ENCODE results near the gene ETV7. TPM values are rescaled to one million over a fixed set of nuclear protein-coding genes. Genes with fewer than 3 reads are reported as not detected.
"Not testable (repeated sequence)": the region's sequence is repeated elsewhere in the genome, so short reads cannot be mapped to it uniquely, and the experiment has no call there.

ETV7 gene
- total RNA-seq, 2 donors from 2014 or later, result 6.9 to 19.8 TPM

GRCh38 chr6:36367743-36368142 is 19.7 kb downstream of the ETV7 start:
- H3K27ac Mint-ChIP-seq, result no peak overlapping the region
- no peaks in the 10 kb centered on the region for H3K27me3 Mint-ChIP-seq
- no peak overlapping the region for H3K4me3 Mint-ChIP-seq

GRCh38 chr6:36364669-36365479 is 22.6 kb downstream of the ETV7 start:
- H3K36me3 Mint-ChIP-seq, result no peaks in the 10 kb centered on the region
- ATAC-seq (peak in 1 of 2 donors; percentile 50), DNase-seq (ENCODE audit: low spot score) (no peak)
- peaks cover 5 to 27% of the 10 kb centered on the region in 2 donors for H3K4me1 Mint-ChIP-seq (ENCODE audit: low read depth in 2 of 2)
- no peaks in the 10 kb centered on the region for H3K27me3 Mint-ChIP-seq
- peak overlapping the region; percentile 37 to 57 for H3K27ac Mint-ChIP-seq
- H3K4me3 Mint-ChIP-seq, result no peak overlapping the region
- H3K9me3 Mint-ChIP-seq, result no peaks in the 10 kb centered on the region

More at GRCh38 chr6:36367743-36368142, 19.7 kb downstream of the ETV7 start:
- ATAC-seq, result no peak
- Mint-ChIP-seq H3K9me3 (no peaks in the 10 kb centered on the region), H3K36me3 (no peaks in the 10 kb centered on the region), H3K4me1 (ENCODE audit: low read depth in 2 of 2) (peaks cover 0 to 19% of the 10 kb centered on the region in 2 donors)
- no peak for DNase-seq (ENCODE audit: low spot score)

GRCh38 chr6:36364061-36364635 is 23.3 kb downstream of the ETV7 start:
- H3K27me3 Mint-ChIP-seq; H3K36me3 Mint-ChIP-seq; H3K27ac Mint-ChIP-seq; ATAC-seq; H3K9me3 Mint-ChIP-seq; H3K4me3 Mint-ChIP-seq; DNase-seq (ENCODE audit: low spot score): not testable (repeated sequence)
- H3K4me1 Mint-ChIP-seq (ENCODE audit: low read depth in 2 of 2), result peaks cover 5 to 22% of the 10 kb centered on the region in 2 donors

GRCh38 chr6:36363371-36363752 is 24.1 kb downstream of the ETV7 start:
- peak; percentile 18 for DNase-seq (ENCODE audit: low spot score)
- H3K36me3 Mint-ChIP-seq, H3K4me3 Mint-ChIP-seq, ATAC-seq, H3K27ac Mint-ChIP-seq, H3K27me3 Mint-ChIP-seq, H3K9me3 Mint-ChIP-seq: not testable (repeated sequence)
- H3K4me1 Mint-ChIP-seq (ENCODE audit: low read depth in 2 of 2), result peaks cover 11 to 23% of the 10 kb centered on the region in 2 donors

- Mint-ChIP-seq H3K36me3 (no peaks in the 10 kb centered on the region), H3K27me3 (peaks cover 0 to 2% of the 10 kb centered on the region in 2 donors), H3K4me1 (ENCODE audit: low read depth in 2 of 2) (peaks cover 11 to 28% of the 10 kb centered on the region in 2 donors), H3K27ac (no peak overlapping the region), H3K4me3 (no peak overlapping the region), H3K9me3 (no peaks in the 10 kb centered on the region)
- ATAC-seq, result no peak
- DNase-seq (ENCODE audit: low spot score), result no peak
Observed at GRCh38 chr6:36362551-36363370, 24.7 kb downstream of the ETV7 start.

GRCh38 chr6:36361071-36361470 is 26.4 kb downstream of the ETV7 start:
- Mint-ChIP-seq H3K4me1 (ENCODE audit: low read depth in 2 of 2) (peaks cover 20 to 37% of the 10 kb centered on the region in 2 donors), H3K4me3 (no peak overlapping the region), H3K9me3 (no peaks in the 10 kb centered on the region), H3K27me3 (peaks cover 0 to 7% of the 10 kb centered on the region in 2 donors), H3K27ac (no peak overlapping the region), H3K36me3 (no peaks in the 10 kb centered on the region)
- no peak for ATAC-seq
- DNase-seq (ENCODE audit: low spot score), result no peak

- DNase-seq (ENCODE audit: low spot score) (peak; percentile 66), ATAC-seq (peak; percentile 67 to 83)
- H3K4me3 Mint-ChIP-seq, result no peak overlapping the region
- no peak overlapping the region for H3K27ac Mint-ChIP-seq
- peaks cover 0 to 7% of the 10 kb centered on the region in 2 donors for H3K27me3 Mint-ChIP-seq
- H3K36me3 Mint-ChIP-seq, result no peaks in the 10 kb centered on the region
- peaks cover 27 to 43% of the 10 kb centered on the region in 2 donors for H3K4me1 Mint-ChIP-seq (ENCODE audit: low read depth in 2 of 2)
- H3K9me3 Mint-ChIP-seq, result no peaks in the 10 kb centered on the region
Observed at GRCh38 chr6:36360241-36361054, 27.0 kb downstream of the ETV7 start.

- Mint-ChIP-seq H3K27ac (no peak overlapping the region), H3K4me3 (no peak overlapping the region), H3K36me3 (peaks cover 6% of the 10 kb centered on the region), H3K4me1 (ENCODE audit: low read depth in 2 of 2) (peaks cover 36 to 41% of the 10 kb centered on the region in 2 donors), H3K9me3 (no peaks in the 10 kb centered on the region), H3K27me3 (peaks cover 7% of the 10 kb centered on the region in 2 donors)
- ATAC-seq (no peak), DNase-seq (ENCODE audit: low spot score) (no peak)
Observed at GRCh38 chr6:36358226-36358915, 29.1 kb downstream of the ETV7 start.

GRCh38 chr6:36357872-36358225 is 29.6 kb downstream of the ETV7 start:
- H3K27me3 Mint-ChIP-seq, result peaks cover 7% of the 10 kb centered on the region in 2 donors
- no peak overlapping the region for H3K4me3 Mint-ChIP-seq

GRCh38 chr6:36355819-36356218 is 31.6 kb downstream of the ETV7 start:
- H3K9me3 Mint-ChIP-seq, result no peaks in the 10 kb centered on the region
- H3K27ac Mint-ChIP-seq, result peak overlapping the region; percentile 51 to 85
- H3K27me3 Mint-ChIP-seq, result peaks cover 7 to 8% of the 10 kb centered on the region in 2 donors
- H3K4me1 Mint-ChIP-seq (ENCODE audit: low read depth in 2 of 2), result peaks cover 33 to 38% of the 10 kb centered on the region in 2 donors
- H3K4me3 Mint-ChIP-seq, result peak overlapping the region; percentile 49
- ATAC-seq, result peak; percentile 82 to 83
- H3K36me3 Mint-ChIP-seq, result peaks cover 11% of the 10 kb centered on the region
- peak; percentile 45 for DNase-seq (ENCODE audit: low spot score)

More at GRCh38 chr6:36357872-36358225, 29.6 kb downstream of the ETV7 start:
- peaks cover 9% of the 10 kb centered on the region for H3K36me3 Mint-ChIP-seq
- H3K9me3 Mint-ChIP-seq, result no peaks in the 10 kb centered on the region
- H3K4me1 Mint-ChIP-seq (ENCODE audit: low read depth in 2 of 2), result peaks cover 36 to 41% of the 10 kb centered on the region in 2 donors
- ATAC-seq (peak; percentile 4 to 41), DNase-seq (ENCODE audit: low spot score) (no peak)
- no peak overlapping the region for H3K27ac Mint-ChIP-seq

- DNase-seq (ENCODE audit: low spot score) (no peak), ATAC-seq (no peak)
- Mint-ChIP-seq H3K27me3 (peaks cover 9 to 21% of the 10 kb centered on the region in 2 donors), H3K4me1 (ENCODE audit: low read depth in 2 of 2) (peaks cover 25% of the 10 kb centered on the region in 2 donors), H3K27ac (no peak overlapping the region), H3K9me3 (no peaks in the 10 kb centered on the region), H3K4me3 (no peak overlapping the region), H3K36me3 (peaks cover 11% of the 10 kb centered on the region)
Observed at GRCh38 chr6:36353411-36353915, 34.0 kb downstream of the ETV7 start.

- no peak for DNase-seq (ENCODE audit: low spot score)
- H3K27me3 Mint-ChIP-seq, result peaks cover 7 to 21% of the 10 kb centered on the region in 2 donors
Observed at GRCh38 chr6:36352477-36353157, 34.9 kb downstream of the ETV7 start.

More at GRCh38 chr6:36352477-36353157, 34.9 kb downstream of the ETV7 start:
- H3K4me3 Mint-ChIP-seq, result no peak overlapping the region
- peaks cover 11% of the 10 kb centered on the region for H3K36me3 Mint-ChIP-seq
- H3K9me3 Mint-ChIP-seq, result no peaks in the 10 kb centered on the region
- no peak overlapping the region for H3K27ac Mint-ChIP-seq
- ATAC-seq, result no peak
- H3K4me1 Mint-ChIP-seq (ENCODE audit: low read depth in 2 of 2), result peaks cover 19 to 25% of the 10 kb centered on the region in 2 donors
